Nephron progenitor cell (in vitro differentiated cells): ENCODE data around the gene GPR153.

Source experiments
- DNase-seq: peaks from one replicate; pipeline ENCODE4 v3.0.0; 2021
- H3K27ac Mint-ChIP-seq: 2 replicates; pipeline ENCODE4 v1.8.0; 2021; ENCODE audit warnings: mild to moderate bottlenecking, moderate library complexity, mixed read lengths
- H3K27me3 Mint-ChIP-seq: 2 replicates; pipeline ENCODE4 v1.8.0; 2021; ENCODE audit warnings: mild to moderate bottlenecking, low read depth, mixed read lengths; ENCODE audit not compliant: poor library complexity
- H3K36me3 Mint-ChIP-seq: 2 replicates; pipeline ENCODE4 v1.8.0; 2021; ENCODE audit warnings: low read depth, mixed read lengths
- H3K4me1 Mint-ChIP-seq: 2 replicates; pipeline ENCODE4 v1.8.0; 2021; ENCODE audit warnings: mixed read lengths
- H3K4me3 Mint-ChIP-seq: 2 replicates; pipeline ENCODE4 v1.8.0; 2021; ENCODE audit warnings: mild to moderate bottlenecking, moderate library complexity, mixed read lengths
- H3K9me3 Mint-ChIP-seq: 2 replicates; pipeline ENCODE4 v1.8.0; 2021; ENCODE audit warnings: mild to moderate bottlenecking, moderate library complexity, mixed read lengths
- CTCF ChIP-seq: fragments of 200-600 bp; sonication (generic); IDR thresholded peaks from 2 replicates; pipeline ENCODE4 v1.5.0; 2021; ENCODE audit warnings: antibody characterized with exemption

The GPR153 gene

GRCh38 chr1:6252374-6252710, 8.6 kb downstream of the GPR153 start:
- Mint-ChIP-seq H3K36me3 (no peaks in the 10 kb centered on the region), H3K4me3 (no peak overlapping the region), H3K27me3 (peaks cover 72% of the 10 kb centered on the region), H3K9me3 (no peaks in the 10 kb centered on the region), H3K27ac (no peak overlapping the region), H3K4me1 (peaks cover 5% of the 10 kb centered on the region)
- DNase-seq = no peak
- no peak for TF ChIP-seq CTCF

GRCh38 chr1:6251681-6252373, 9.1 kb downstream of the GPR153 start:
- DNase-seq = no peak
- Mint-ChIP-seq H3K36me3 (no peaks in the 10 kb centered on the region), H3K4me3 (no peak overlapping the region), H3K27me3 (peaks cover 72% of the 10 kb centered on the region), H3K9me3 (no peaks in the 10 kb centered on the region), H3K4me1 (peaks cover 4% of the 10 kb centered on the region), H3K27ac (no peak overlapping the region)
- no peak for TF ChIP-seq CTCF

- TF ChIP-seq CTCF = no peak
- peaks cover 74% of the 10 kb centered on the region for H3K27me3 Mint-ChIP-seq
- H3K4me1 Mint-ChIP-seq = peaks cover 5% of the 10 kb centered on the region
- no peak for DNase-seq
- no peak overlapping the region for H3K27ac Mint-ChIP-seq
- no peaks in the 10 kb centered on the region for H3K36me3 Mint-ChIP-seq
- H3K9me3 Mint-ChIP-seq = no peaks in the 10 kb centered on the region
- no peak overlapping the region for H3K4me3 Mint-ChIP-seq
Measured at GRCh38 chr1:6251233-6251632, 9.7 kb downstream of the GPR153 start.

GRCh38 chr1:6249739-6250689, 10.9 kb downstream of the GPR153 start:
- no peak for DNase-seq
- peaks cover 78% of the 10 kb centered on the region for H3K27me3 Mint-ChIP-seq
- no peaks in the 10 kb centered on the region for H3K36me3 Mint-ChIP-seq
- H3K4me1 Mint-ChIP-seq = peaks cover 5% of the 10 kb centered on the region
- H3K4me3 Mint-ChIP-seq = peak overlapping the region; percentile 28
- no peaks in the 10 kb centered on the region for H3K9me3 Mint-ChIP-seq
- no peak overlapping the region for H3K27ac Mint-ChIP-seq
- no peak for TF ChIP-seq CTCF

GRCh38 chr1:6248932-6249738, 11.8 kb downstream of the GPR153 start:
- no peak overlapping the region for H3K27ac Mint-ChIP-seq
- no peak overlapping the region for H3K4me3 Mint-ChIP-seq
- H3K9me3 Mint-ChIP-seq = no peaks in the 10 kb centered on the region
- no peak for TF ChIP-seq CTCF
- peak; percentile 68 for DNase-seq
- H3K27me3 Mint-ChIP-seq = peaks cover 83% of the 10 kb centered on the region
- H3K4me1 Mint-ChIP-seq = peaks cover 5% of the 10 kb centered on the region
- H3K36me3 Mint-ChIP-seq = no peaks in the 10 kb centered on the region
